Measurements from ENCODE around the gene PDZRN3. TPM values are rescaled to one million over a fixed set of nuclear protein-coding genes. Genes with fewer than 3 reads are reported as not detected.
A peak's percentile ranks its signal among the peaks of the same experiment; 100 is the strongest.

PDZRN3 gene
- polyA plus RNA-seq, 1 of the 3 experiments (the other 2 are of a cell fraction), result 10.3 TPM

GRCh38 chr3:73572368-73572767 lies 52.4 kb downstream of the PDZRN3 start (continued):
- TF ChIP-seq CTCF (IDR thresholded peaks at IDR 0.05), result no peak
- TF ChIP-seq TEAD4 (IDR thresholded peaks at IDR 0.05; ENCODE audit: borderline replicate concordance, insufficient read depth), result no peak
- TF ChIP-seq, protein P1, sequence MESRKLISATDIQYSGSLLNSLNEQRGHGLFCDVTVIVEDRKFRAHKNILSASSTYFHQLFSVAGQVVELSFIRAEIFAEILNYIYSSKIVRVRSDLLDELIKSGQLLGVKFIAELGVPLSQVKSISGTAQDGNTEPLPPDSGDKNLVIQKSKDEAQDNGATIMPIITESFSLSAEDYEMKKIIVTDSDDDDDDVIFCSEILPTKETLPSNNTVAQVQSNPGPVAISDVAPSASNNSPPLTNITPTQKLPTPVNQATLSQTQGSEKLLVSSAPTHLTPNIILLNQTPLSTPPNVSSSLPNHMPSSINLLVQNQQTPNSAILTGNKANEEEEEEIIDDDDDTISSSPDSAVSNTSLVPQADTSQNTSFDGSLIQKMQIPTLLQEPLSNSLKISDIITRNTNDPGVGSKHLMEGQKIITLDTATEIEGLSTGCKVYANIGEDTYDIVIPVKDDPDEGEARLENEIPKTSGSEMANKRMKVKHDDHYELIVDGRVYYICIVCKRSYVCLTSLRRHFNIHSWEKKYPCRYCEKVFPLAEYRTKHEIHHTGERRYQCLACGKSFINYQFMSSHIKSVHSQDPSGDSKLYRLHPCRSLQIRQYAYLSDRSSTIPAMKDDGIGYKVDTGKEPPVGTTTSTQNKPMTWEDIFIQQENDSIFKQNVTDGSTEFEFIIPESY (IDR thresholded peaks at IDR 0.05; ENCODE audit: borderline replicate concordance, low read depth), result no peak
- no peak for TF ChIP-seq IRF3 (IDR thresholded peaks at IDR 0.05; ENCODE audit: low read depth, low read length)
- TF ChIP-seq SMC3 (IDR thresholded peaks at IDR 0.05; ENCODE audit: low read depth, low read length), result no peak
- 0 out of 2 replicates have a peak, but pooled peaks have one; percentile 53 for TF ChIP-seq SIN3A (IDR thresholded peaks at IDR 0.05; ENCODE audit: borderline replicate concordance, low read depth, low read length)
- peak; percentile 39; the same call in 1 of the 2 replicates for TF ChIP-seq TCF12 (IDR thresholded peaks at IDR 0.05)

DNA sequence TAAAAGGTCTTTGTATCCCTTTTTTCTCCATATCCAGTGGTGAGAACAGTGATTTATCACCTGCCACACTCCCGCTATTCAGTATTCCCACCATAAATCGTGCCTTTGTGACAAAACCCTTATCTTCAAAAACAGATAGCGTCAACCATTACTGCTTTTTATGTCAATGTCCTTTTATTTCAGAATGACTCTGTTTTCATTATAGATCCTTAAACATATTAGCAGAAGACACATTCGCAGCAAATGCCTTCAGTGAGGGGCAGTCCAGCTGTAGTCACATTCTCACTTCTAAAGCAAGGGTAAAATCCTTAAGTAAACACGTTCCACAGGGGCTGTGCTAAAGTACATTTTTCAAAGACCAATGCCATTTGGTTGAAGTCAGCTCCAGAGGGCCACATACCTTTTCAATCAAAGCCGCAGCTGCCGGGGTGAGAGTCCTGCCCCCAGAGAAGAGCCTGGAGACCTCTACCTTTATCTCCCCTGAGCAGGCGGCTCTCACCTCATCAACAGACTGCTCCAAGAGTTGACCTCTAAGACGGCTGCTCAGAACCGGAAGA lies 53.4 kb downstream of the PDZRN3 start:
- Histone ChIP-seq H3F3A (replicated peaks; ENCODE audit: insufficient read depth) (no peaks in the 10 kb centered on the region), H2AFZ (ENCODE audit: low read depth) (no peak overlapping the region), H3K27ac (ENCODE audit: low read depth in 2 of 2, low read length in 1 of 2) (no peak overlapping the region), H3K9me3 (no peaks in the 10 kb centered on the region), H3K9me2 (no peaks in the 10 kb centered on the region), H3K4me3 (ENCODE audit: low read depth in 2 of 2, low read length in 1 of 2) (no peak overlapping the region), H4K20me1 (ENCODE audit: insufficient read depth) (peaks cover 35% of the 10 kb centered on the region), H3K4me2 (no peak overlapping the region), H3K27me3 (ENCODE audit: insufficient read depth) (no peaks in the 10 kb centered on the region), H3K36me3 (replicated peaks in 1 of 2; ENCODE audit: control insufficient read depth in 1 of 2, insufficient read depth in 2 of 2, low read length in 1 of 2) (peaks cover 0 to 15% of the 10 kb centered on the region in 2 experiments), H3K79me2 (ENCODE audit: insufficient read depth) (peaks cover 54% of the 10 kb centered on the region), H3K9ac (no peak overlapping the region), H3K4me1 (ENCODE audit: control insufficient read depth in 1 of 2, insufficient read depth in 2 of 2, low read depth in 1 of 2, low read length in 1 of 2) (peaks cover 0 to 22% of the 10 kb centered on the region in 2 experiments; a peak in 2 of 4 replicates)
- CTCF ChIA-PET, result interaction anchor here (1.3 kb wide), 1 partner anchor 53 kb away, joined by 3 read pairs; the partner anchor contains the start of gene PDZRN3
- 79% methylated on average over 10 of the region's 10 CpGs for WGBS (ENCODE audit: low lambda C conversion rate)
- no peak for DNase-seq
- POLR2A ChIA-PET, result no interaction called here
- TF ChIP-seq FOXM1 (IDR thresholded peaks at IDR 0.05; ENCODE audit: low read depth) (no peak), REST (IDR thresholded peaks at IDR 0.05; ENCODE audit: low read depth, low read length) (no peak), CTCF (IDR thresholded peaks at IDR 0.05) (no peak), GATA2 (CRISPR knock-in tag; IDR thresholded peaks at IDR 0.05) (no peak), POLR2AphosphoS5 (IDR thresholded peaks at IDR 0.05; ENCODE audit: low read depth, low read length) (no peak), EP300 (IDR thresholded peaks at IDR 0.05; ENCODE audit: borderline replicate concordance in 1 of 2, low read depth in 1 of 2, low read length in 1 of 2) (no peak), MAX (IDR thresholded peaks at IDR 0.05; ENCODE audit: low read depth) (no peak)
- TF ChIP-seq, protein P1 (IDR thresholded peaks at IDR 0.05; ENCODE audit: borderline replicate concordance, low read depth), result no peak

All from SK-N-SH (cell line).